Uterus (tissue), 2 donors: ENCODE measurements around the gene SMCO1.

ENCODE experiments used
- POLR2A ChIP-seq, 2 donors: fragments of 450-650 bp; IDR thresholded peaks; one replicate each; pipeline ENCODE4 v1.6.1; 2016; ENCODE audit warnings: antibody characterized with exemption in 2 of 2, mild to moderate bottlenecking in 1 of 2, moderate library complexity in 1 of 2
- TF ChIP-seq, protein P1 (sequence below), 4 experiments: fragments of 200-600 bp in 2 of 4; fragments of 450-650 bp in 2 of 4; sonication (generic) in 2 of 4; IDR thresholded peaks; one replicate each; pipeline ENCODE4 v1.5.1; 2016 to 2019; ENCODE audit warnings: antibody characterized with exemption in 4 of 4, mild to moderate bottlenecking in 2 of 4, moderate library complexity in 1 of 4

DNA sequence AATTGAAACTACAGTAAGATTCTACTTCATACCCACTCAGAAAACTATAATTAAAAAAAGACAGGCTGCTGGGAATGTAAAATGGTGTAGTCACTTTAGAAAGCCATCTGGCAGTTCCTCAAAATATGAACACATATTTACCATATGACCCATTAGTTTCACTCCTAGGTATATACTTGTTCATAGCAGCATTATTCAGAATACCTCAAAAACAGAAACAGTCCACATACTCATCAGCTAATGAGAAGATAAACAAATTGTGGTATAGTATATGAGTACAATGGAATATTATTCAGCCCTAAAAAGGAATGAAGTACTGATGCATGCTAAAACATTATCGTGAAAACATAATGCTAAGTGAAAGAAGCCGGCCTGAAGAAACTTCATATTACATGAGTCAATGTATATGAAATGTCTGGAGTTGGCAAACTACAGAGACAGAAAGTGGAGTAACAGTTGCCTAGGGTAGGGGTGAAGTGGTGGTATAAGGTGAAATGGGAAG lies 29.4 kb upstream of the SMCO1 start:
- TF ChIP-seq, protein P1, sequence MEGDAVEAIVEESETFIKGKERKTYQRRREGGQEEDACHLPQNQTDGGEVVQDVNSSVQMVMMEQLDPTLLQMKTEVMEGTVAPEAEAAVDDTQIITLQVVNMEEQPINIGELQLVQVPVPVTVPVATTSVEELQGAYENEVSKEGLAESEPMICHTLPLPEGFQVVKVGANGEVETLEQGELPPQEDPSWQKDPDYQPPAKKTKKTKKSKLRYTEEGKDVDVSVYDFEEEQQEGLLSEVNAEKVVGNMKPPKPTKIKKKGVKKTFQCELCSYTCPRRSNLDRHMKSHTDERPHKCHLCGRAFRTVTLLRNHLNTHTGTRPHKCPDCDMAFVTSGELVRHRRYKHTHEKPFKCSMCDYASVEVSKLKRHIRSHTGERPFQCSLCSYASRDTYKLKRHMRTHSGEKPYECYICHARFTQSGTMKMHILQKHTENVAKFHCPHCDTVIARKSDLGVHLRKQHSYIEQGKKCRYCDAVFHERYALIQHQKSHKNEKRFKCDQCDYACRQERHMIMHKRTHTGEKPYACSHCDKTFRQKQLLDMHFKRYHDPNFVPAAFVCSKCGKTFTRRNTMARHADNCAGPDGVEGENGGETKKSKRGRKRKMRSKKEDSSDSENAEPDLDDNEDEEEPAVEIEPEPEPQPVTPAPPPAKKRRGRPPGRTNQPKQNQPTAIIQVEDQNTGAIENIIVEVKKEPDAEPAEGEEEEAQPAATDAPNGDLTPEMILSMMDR (IDR thresholded peaks at IDR 0.05) = no peak
- no peak for TF ChIP-seq POLR2A (IDR thresholded peaks at IDR 0.05)
